Non-pigmented ciliary epithelial cell (primary cell): ENCODE measurements around the gene ANKRD42.
"Not testable (repeated sequence)": the region's sequence is repeated elsewhere in the genome, so short reads cannot be mapped to it uniquely, and the experiment has no call there.

Experiments used
- DNase-seq: peaks from one replicate; pipeline ENCODE4 v3.0.0-alpha.2; 2010; ENCODE audit warnings: low read depth

The ANKRD42 gene

DNA sequence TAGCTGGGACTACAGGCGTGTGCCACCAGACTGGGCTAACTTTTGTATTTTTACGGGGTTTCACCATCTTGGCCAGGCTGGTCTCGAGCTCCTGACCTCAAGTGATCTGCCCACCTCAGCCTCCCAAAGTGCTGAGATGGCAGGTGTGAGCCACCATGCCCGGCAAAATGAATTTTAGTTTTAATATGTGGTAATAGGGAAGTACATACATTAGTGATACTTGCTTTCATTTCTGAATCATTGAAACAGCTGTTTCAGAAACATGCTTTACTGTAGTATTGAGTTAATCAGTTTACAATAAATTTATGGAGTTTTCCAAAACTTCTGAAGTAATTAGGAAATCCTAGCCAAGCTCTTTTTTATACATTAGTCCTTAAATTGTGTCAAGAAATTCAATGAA, 21.0 kb upstream of the ANKRD42 start:
- no peak for DNase-seq

DNA sequence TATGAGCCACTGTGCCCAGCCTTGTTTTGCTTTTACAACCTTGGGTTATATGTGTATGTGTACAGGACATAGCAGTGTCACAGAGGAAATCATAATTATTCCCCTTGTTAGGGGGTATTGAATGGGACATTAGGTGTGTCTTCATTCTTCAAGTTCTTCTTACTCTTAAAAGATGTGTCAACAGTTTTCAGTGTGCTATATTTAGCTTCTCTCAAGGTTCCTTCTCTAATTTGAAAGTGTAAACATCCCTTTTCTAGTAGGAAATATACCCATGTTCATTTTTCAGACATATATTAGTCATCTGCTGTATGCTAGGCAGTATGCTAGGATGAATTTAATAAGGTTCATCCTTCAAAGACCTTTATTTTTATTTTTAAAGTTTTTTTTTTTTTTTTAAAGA, 19.5 kb upstream of the ANKRD42 start:
- no peak for DNase-seq

DNA sequence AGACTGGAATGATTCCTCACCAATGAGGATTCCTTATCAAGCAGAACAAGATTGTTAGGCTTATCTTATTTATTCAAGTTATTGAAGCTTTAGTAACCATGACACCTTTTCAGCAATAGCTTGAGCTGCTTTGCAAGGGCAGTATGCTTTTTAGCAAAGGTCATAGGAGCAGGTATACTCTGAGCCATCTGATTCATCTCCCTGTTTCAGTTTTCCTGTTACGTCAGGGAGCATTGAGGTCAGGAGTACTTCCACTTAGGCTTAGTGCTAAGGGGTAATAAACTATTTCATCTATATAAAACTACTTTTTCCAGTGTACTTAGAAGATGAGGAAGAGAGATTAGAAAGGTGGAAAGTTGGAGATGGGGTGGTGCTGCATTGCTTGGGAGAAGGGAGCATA, 17.7 kb upstream of the ANKRD42 start:
- no peak for DNase-seq

DNA sequence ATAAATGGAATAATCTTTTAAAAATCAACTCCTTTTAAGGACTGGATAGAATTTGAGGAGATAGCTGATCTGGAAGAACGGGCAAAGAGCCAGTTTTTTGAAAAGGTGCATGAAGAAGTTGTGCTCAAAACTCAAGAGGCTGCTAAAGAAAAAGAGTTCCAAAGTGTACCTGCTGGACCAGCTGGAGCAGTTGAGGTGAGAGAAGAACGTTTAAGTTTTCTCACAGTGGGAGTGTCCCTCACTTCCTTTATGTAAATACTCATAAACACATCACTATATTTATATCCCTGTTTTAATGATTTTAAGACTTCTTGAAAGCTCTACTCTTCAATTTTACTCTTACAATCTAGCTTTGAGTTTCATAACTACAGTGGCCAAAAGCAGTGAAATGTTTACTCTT, 11.7 kb upstream of the ANKRD42 start:
- no peak for DNase-seq

DNA sequence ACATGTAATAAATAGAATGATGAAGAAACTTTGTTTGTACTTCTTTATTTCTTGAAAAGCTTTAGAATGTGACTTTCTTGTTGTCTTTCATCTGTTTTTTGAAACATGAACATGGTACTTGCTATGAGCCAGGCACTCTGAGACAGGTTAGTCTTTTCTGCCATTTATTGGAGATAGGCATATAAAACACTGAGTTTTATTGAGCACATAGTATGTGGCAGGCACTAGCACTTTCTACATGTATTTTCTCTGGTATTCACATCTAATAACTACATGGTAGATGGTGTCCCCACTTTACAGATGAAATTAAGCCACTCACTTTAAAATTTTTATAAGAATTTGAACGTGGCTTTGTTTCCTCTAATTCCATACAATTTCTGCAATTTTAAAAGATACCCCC, 7.7 kb upstream of the ANKRD42 start:
- no peak for DNase-seq

DNA sequence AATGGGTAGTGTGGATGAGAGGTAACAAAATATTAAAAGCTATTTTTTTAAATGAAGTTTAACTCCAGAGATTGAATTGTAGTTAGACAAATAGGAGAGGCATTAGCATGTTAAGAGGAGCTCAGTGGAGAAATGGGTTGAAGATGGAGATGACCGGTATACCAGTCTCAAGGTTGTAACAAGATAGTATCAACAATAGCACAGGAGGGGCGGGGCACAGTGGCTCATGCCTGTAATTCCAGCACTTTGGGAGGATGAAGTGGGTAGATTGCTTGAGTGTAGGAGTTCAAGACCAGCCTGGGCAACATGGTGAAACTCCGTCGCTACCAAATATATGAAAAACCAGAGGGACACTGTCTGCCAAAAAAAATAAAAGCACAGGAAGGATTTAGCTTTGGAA, 6.0 kb upstream of the ANKRD42 start:
- DNase-seq = no peak

DNA sequence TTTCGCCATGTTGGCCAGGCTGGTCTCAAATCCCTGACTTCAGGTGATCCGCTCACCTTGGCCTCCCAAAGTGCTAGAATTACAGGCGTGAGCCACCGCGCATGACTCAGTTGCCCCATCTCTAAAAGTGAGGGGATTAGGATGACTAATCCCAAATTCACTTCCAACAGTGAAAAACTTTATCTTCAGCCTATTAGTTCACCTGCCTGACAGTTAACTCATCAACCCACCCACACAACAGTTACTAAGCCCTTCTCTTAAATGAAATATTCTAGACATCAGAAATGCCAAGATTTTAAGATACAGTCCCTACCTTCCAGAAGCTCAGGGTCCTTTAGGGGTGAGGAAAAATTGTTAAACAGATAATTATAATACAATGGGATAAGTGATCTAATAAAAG, 2.0 kb upstream of the ANKRD42 start:
- DNase-seq = no peak

DNA sequence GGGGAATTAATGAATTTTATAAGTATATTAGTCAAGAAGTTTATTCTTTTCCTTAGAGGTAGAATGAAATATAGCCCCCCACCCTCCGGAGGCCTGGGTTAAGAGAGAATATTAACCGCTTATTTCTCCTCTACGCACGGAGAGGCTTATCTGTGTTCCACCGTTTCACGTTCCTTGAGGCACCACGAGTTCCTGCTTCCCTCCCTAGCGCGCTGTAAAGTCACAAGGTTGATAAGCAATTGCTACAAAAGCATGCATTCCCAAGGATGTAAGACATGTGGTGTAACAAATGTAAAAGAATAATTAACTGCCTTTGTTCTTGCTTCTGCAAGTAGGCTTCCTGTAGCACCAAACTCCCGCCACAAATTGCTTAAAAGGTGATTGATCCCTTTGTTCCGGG, 1.5 kb upstream of the ANKRD42 start:
- DNase-seq = no peak

DNA sequence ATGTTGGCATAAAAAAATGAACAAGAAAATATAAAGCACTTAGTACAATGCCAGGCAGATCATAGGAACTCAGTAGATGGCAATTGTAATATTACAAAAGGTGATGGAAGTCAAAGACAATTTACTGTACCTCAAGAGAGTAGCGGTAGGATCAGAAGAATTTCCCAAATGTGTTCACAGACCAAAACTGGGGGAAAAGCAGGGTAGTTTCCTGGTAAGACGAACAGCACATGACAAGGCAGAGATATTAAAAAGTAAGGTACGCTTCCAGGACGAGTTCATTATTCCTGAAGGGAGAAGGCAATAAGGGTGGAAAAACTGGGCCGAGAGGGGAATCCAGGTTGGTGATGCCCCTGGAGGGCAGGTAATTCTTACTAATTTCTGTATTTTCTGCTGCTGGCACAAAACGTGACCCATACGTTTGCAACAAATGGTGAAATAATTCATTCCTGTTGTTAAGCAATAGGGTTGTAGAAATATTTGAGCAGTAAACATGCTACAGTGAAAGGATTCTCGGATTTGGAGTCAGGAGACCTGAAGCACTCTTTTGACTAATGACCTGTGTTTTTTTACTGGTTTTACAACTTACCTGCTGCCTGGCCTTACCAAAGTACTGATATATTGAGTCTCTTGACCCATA, 786 bp upstream of the ANKRD42 start:
- DNase-seq = no peak

DNA sequence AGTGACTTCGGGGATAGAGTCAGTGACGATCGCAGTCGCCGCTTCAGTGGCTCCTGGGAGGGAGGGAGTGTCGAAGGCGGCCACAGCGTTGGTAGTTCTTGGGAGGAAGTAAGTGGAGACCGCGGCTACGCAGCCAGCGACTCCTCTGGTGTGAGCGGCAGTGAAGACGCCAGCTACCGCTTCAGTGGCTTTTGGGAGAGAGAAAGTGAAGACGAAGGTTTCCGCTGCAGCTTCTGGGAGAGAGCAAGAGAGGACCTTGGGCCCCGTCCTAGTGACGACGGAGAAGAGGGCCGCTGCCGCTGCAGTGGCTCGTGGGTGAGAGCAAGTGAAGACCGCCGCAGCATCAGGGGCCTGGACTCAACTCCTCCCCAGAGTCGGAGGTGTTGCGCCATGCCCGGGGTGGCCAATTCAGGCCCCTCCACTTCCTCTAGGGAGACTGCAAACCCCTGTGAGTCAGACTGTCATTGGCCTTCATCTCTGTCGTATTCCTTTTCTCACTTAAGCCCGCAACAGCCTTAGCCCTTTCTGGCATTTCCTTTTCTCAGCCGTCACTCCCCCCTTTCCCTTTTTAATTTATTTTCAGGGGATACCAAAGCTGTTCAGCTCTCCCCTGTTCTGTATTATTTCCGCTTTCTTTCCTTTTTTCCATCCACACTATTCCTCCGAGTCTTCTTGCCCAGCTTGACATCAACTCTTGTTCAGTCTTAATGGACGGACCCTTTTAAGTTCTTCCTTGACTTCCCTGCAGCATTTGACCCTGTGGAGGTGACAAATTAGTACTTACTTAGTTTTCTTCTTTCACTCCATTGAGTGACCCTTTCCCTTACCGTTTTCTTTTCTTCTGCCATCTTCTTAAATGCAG, 1.0 kb downstream of the ANKRD42 start:
- peak; percentile 43 for DNase-seq

DNA sequence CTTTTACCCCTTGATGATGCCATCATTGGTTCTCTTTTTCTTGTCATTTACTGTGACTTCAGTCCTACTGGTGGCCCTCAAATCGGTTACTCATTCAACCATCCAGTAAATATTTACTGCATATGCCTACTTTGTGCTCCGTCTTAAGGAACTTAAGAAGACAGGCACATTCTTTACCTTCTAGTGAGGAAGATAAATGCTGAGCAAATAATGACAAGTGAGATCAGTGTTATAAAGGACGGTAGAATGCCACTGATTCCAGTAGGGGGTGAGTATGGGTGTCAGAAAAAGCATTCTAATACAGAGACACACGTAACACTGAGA, 1.6 kb downstream of the ANKRD42 start:
- DNase-seq = no peak

DNA sequence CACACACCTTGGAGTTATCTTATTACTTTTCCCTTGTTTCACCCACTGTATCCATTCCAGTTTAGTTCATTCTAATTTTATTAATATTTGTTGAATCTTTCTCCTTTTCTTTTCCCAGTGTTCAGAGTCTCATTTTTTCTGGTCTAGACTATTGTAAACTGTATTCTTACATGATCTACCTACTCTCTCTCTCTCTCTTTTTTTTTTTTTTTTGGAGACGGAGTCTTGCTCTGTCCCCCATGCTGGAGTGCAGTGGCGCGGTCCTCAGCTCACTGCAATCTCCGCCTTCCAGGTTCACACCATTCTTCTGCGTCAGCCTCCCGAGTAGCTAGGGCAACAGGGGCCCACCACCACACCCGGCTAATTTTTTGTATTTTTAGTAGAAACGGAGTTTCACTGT, 2.1 kb downstream of the ANKRD42 start:
- DNase-seq = no peak

DNA sequence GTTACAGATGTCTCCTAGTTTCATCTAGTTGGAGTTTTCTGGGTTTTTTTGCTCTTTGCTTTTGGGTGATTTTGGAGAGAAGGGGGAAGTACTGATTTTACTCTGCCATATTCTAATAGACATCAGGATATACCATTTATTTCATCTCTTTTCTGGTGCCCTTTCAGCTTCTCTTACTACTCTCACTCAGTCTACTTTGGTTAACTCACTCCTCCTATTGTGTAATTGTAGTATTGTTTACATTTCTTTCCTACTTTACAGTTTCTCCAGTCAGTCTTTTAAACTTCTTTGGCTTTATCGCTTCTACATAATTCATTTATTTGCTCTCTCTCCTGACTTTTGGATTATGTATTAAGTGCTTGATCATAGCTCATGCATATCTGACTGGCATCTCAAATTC, 6.5 kb downstream of the ANKRD42 start:
- DNase-seq = no peak

DNA sequence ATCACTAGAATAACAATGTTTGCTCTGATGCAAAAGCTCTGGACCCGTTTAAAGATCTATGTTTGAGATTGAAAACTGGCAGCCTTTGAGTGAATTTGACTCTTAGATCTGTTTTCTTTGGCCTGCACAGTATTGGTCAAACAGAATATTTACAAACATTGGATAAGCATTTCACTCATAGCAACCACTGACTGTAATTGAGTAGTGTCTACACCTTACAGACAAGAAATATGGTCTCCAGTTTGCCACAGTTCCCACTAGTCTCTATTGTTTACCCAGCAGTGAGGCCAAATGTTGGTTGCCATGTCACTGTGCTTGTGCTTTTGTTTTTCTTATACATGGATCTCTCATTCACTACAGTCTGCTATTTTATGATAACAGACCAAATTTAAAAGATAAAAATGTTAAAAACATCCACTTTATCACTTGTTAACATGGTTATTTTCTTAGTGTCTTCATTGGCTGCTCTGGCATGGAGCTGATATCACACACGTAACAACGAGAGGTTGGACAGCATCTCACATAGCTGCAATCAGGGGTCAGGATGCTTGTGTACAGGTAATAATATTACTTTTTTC, 12.2 kb downstream of the ANKRD42 start:
- no peak for DNase-seq

DNA sequence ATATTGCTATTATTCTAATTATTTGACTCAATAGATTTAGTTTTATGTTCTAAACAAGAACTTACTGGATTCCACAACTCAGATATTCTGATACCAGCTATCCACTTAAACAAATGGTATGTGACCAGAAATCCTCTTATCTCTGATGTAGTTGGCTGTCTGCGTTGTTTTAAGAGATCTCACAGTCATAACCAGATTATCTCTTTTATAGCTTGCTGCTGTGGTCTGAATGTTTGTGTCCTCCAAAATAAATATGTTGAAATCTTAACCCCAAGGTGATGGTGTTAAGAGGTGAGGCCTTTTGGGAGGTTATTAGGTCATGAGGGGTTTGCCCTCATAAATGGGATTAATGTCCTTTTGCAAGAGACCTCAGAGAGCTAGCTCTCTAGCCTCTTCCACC, 12.7 kb downstream of the ANKRD42 start:
- DNase-seq = no peak

DNA sequence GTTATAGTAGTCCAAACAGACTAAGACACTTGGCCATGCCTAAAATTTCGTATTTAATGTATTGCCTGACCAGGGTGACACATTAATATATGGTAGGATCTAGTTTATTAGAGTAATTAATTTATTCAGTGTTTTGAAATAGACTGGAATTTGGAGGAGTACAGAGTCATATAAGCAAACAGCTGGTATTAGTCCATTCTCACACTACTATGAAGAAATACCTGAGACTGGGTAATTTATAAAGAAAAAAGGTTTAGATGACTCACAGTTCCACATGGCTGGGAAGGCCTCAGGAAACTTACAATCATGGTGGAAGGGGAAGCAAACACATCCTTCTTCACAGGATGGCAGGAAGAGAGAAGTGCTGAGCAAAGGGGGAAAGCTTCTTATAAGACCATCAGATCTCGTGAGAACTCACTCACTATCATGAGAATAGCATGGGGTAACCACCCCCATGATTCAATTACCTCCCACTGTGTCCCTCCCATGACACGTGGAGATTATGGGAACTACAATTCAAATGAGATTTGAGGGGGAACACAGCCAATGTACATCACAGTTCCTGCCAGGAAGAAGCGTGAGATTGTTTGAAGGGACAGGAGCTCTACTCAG, 13.4 kb downstream of the ANKRD42 start:
- DNase-seq = not testable (repeated sequence)

DNA sequence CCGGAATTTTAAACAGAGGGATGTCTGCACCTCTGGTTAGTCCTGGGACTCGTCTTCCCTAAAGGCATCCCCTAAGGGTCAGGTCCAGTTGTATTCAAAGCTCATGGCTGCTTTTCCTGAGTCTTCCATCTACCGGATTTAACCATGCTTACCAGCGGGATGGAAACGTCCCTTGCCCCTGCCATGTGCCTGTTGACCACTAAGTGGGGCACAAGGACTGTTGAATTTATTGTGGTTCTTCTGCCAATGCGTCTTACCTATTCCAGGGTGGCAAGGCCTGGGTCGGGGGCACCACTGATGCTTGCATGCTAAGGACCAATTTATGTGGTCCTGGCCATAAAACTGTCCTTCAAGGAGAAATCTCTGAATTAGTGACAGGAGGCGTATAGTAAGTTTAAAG, 25.6 kb downstream of the ANKRD42 start:
- no peak for DNase-seq

DNA sequence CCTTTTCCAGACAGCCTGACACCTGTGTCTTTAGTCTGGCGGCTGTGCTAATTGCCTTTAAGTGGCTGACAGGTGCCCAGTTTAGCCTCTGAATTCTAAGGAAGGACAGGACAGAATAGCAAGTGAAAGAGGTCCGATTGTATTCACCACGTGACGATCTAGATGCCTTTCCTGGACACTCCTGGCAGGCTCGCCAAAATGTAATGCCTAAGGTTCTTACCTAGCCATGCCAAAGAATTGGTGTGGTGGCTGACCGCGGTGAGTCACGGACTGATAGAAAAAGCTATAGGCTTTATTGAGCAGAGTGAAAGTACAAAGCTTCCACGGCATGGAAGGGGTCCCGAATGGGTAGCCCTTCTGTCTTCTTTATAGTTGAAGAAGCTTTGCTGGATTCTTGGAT, 26.7 kb downstream of the ANKRD42 start:
- DNase-seq = no peak

DNA sequence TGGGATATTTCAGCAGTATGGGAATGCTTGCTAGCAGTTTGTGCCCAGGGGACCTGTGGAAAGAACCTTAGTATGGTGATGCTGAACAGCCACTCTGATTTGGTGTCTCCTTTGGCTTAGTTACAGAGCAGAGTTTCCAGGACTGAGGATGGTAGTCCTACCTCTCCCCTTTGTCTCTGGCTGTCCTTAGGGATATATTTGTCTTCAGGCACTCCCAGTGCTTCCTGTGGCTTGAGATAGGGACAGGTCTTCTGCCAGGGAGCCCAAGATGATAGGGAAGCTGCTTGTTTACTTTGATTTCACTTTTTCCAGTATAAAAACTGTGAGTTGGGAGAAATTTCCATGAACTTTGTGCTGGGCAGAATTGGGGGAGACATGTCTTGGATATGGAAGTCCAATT, 28.2 kb downstream of the ANKRD42 start:
- DNase-seq = no peak

DNA sequence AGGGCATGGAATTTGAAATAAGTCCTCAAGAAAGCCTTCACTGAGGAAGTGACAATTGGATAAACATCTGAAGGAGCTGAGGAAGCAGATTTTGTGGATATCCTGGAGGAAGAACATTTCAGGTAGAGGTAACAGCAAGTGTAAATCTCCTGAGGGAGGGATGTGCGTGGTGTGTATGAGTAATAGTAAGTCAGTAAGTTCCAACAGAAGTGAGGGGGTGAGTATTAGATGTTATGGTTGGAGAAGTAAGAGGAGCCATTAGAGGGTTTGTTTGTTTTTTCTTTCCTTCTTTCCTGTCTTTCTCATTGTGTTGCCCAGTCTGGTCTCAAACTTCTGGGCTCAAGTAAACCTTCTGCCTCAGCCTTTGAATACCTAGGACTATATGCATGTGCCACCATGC, 29.0 kb downstream of the ANKRD42 start:
- DNase-seq = no peak

DNA sequence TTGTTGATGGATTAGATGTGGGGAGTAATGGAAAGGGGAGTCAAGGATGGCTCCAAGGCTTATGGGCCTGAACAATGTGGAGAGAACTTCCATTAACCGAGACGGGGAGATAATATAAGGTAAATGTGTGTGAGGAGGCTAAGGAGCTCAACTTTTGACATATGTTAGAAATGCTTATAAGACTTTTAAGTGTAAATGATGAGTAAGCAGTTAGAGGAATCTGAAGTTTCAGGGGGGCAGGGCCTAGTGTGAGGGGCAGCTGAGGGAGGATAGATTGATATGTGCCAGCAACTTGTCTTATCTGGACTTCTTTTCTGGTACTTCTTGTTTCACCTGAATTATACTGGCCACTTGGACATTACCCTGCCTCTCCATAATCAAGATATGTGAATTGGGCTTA, 29.9 kb downstream of the ANKRD42 start:
- no peak for DNase-seq

DNA sequence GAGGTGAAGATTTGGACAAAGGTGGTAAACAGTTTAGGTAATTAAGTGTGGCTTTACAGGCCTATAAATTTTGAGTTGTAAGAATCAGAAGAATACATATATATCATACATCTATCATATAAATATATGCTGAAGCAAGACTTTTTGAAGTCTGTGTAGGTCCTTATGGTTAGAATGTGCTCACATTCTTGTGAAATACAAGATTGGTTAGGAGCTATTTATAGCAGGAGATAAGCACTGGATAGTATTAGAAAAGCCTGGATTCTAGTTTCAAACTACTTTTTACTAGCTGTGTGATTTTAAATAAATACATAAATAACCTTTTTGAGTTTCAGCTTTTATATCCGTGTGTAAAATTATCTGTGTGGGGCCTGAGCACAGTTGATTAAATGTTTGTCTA, 42.3 kb downstream of the ANKRD42 start:
- no peak for DNase-seq

DNA sequence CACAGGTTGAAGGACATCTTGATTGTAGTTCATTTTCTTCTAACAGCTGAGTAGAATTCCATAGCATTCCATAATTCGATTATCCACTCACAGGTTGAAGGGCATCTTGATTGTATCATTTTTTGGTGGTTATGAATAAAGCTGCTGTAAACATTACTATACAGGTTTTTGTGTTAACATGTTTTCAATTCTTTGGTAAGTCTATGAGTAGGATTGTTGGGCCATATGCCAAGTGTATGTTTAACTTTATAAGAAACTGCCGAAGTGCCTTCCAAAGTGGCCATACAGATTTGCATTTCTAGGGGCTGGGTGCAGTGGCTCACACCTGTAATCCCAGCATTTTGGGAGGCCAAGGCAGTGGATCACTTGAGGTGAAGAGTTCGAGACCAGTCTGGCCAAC, 44.6 kb downstream of the ANKRD42 start:
- DNase-seq = no peak
